NCI-H146 (cell line): ENCODE data around the gene TPRKB.
"Not testable (repeated sequence)": the region's sequence is repeated elsewhere in the genome, so short reads cannot be mapped to it uniquely, and the experiment has no call there.

Experiments
- DNase-seq: peaks from one replicate; lab custom pipeline; 2025; lab: John Stamatoyannopoulos, UW

Gene TPRKB

DNA sequence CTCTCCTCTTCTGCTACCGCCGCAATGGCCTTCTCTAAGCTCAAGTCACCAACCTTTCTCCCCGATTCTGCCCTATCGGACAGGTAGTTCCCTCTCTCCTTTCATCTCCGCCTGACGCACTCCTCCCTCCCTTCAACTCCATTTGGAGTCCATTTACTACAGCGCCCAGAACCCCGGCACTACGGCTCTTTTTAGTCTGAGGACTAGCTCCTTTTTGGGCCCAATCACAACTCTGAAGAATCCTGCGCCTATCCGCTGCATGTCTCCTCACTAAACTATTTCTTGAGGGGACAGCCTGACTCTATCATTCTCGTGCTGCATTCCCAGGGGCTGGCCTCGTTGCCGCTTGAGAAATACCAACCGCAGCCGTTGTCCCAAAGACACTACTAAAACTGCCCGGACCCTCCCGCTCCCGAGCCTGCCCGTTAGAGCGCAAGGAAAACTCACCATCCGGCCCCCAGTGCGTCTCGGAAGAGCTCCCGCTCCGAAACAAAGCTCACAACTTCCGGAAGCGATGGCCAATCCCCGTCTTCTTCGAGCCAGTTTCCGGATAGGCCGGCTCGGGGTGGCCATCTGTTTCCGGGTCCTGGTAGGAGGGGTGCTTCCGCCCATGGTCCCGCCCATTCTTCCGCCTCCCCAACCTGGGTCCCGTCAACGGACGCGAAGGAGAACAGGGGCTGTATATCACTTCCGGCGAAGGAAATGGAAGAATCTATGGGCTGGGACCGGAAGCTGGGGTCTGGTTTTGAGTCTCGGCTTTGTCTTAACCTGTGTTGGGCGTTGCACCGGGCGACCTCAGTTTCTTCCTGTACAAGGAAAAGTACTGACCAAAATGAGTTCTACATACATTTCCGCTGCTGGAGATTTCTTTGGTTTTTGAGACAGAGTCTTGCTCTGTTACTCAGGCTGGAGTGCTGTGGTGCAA lies at the start of gene TPRKB:
TSS of gene TPRKB (minus strand) at position 491 of the 925 bp plus-strand sequence. CDS start 2,776 bp downstream, outside the sequence.
- peak; percentile 97 for DNase-seq

DNA sequence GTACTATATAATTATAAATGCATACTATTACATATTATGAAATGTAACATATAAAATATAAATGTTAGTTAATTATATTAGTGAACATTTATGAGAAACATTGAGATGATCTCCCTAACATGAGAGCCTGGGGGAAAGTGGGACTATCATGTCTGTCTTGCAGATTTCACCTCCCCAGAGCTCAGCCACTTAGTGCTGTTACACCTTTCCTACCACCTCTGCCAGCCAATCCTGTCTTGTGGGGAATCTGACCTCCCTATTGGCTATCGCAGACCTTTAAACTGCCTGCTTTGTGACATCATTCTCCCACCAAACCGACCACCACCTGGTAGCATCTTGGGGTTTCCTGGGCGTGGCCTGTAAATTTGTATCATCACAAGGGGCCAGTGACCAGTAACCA lies 46.7 kb upstream of the TPRKB start, which contains the start of gene C2orf78:
TSS of gene C2orf78 (plus strand) at position 301 of the 400 bp plus-strand sequence. CDS start 127 bp downstream, outside the sequence.
- not testable (repeated sequence) for DNase-seq

DNA sequence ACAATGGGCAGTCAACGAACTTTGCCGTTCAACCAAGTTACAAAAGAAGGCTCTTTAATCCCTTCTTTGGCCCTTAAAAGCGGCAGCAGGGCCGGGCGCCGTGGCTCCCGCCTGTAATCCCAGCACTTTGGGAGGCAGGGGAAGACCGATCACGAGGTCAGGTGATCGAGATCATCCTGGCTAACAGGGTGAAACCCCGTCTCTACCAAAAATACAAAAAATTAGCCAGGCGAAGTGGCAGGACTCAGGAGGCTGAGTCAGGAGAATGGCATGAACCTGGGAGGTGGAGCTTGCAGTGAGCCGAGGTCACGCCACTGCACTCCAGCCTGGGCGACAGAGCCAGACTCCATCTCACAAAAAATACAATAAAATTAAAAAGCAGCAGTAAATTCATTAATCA lies 46.3 kb upstream of the TPRKB start:
- not testable (repeated sequence) for DNase-seq

DNA sequence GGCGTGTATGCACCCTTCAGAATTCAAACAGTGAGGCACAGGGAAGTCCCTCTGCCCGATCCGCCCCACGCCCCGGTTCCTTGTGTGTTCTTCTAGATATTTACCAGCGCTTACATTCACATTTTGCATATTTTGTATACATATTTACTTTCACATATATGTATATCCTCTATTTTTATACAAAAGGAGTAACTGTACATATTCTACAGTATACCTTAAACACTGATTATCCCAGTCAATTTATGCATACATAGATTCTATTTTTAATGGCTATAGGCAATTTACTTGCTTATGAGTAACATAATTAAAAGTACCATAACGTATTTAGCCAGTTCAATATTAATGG lies 43.1 kb upstream of the TPRKB start:
- DNase-seq: no peak

GRCh38 chr2:73779467-73780236 lies 42.5 kb upstream of the TPRKB start, which contains the start of gene DUSP11:
TSS of gene DUSP11 (minus strand) at chr2:73780103. CDS start at chr2:73779974, 129 bp downstream.
- peak; percentile 92 for DNase-seq

DNA sequence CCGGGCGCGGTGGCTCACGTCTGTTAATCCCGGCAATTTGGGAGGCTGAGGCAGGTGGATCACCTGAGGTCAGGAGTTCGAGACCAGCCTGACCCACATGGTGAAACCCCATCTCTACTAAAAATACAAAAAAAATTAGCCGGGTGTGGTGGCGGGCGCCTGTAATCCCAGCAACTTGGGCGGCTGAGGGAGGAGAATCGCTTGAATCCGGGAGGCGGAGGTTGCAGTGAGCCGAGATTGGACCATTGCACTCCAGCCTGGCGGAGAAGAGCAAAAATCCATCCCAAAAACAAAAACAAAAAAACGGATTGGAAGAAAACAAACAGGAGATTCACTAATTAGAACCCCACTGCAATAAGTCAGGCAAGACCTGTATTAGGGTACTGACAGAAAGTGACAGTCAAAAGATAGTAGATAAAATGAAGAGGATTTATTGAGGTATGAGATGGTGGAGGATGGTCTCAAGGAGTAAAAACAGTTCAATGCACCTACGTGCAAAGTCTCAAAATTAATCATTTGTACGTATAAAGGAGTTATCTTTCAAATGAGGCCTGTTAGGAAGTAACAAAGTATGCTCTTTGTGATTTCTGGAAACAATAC lies 41.8 kb upstream of the TPRKB start:
- not testable (repeated sequence) for DNase-seq

DNA sequence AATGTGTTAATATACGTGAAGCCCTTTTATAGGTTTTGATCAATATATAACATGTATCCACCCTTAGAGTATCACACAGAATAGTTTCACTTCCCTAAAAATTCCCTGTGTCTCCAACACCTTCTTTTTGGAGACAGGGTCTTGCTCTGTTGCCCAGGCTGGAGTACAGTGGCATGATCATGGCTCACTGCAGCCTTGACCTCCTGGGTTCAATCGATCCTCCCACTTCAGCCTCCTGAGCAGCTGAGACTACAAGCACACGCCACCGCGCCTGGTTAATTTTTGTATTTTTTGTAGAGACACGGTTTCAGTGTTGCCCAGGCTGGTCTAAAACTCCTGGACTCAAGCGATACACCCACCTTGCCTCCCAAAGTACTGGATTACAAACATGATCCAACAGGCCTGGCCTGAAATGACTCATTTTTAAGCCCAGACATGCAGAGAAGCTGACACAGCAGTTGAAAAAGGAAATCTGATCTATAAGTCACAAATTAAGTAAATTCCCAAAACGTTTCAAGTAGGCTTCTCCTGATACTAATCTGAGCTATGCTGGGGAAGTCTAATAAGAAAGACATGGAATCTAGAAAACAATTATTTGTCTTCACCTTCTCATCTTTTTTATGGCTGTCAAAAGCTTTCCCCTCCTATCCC lies 39.8 kb upstream of the TPRKB start:
- DNase-seq: no peak

- DNase-seq: no peak
Measured at GRCh38 chr2:73776381-73776780, 39.2 kb upstream of the TPRKB start.

- DNase-seq: no peak
Measured at GRCh38 chr2:73772819-73773218, 35.7 kb upstream of the TPRKB start.

- DNase-seq: no peak
Measured at GRCh38 chr2:73770725-73771124, 33.6 kb upstream of the TPRKB start.

DNA sequence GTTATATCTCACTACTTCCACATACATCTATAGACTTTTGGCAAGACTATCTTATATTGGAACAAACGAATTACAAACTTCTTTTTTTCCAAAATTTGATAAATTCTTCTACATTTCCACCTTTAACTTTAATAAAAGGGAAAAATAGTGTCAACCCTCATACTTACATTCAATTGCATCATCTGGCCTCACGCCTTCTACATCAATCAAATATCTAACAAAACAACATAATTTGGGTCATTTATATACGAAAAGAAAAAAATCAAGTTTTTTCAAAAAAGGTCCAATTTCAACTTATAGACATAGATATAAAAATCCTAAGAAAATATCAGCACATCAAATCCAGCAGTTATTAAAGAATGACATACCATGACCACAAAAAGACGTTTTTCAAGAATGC lies 29.8 kb upstream of the TPRKB start:
- DNase-seq: no peak

GRCh38 chr2:73766349-73766748 lies 29.2 kb upstream of the TPRKB start:
- DNase-seq: no peak

- no peak for DNase-seq
Measured at GRCh38 chr2:73764945-73765344, 27.8 kb upstream of the TPRKB start.

DNA sequence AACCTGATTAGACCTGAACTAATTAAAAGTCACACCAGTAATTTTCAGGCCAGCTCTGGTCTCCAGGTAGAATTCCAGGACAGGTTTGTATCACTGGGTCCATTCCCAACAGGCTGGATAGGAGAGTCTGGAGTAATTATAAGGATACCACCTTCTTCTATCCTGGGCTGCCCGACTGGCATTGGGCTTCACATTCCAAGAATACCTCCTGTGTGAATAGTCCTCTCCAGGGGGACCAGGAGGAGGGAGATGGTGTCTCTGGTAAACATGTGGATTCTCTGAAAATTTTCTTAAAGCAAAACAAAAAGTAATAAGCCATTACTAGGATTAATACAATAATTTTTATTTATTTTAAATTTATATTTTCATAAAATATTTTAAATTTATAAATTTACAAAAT lies 25.4 kb upstream of the TPRKB start:
- no peak for DNase-seq

DNA sequence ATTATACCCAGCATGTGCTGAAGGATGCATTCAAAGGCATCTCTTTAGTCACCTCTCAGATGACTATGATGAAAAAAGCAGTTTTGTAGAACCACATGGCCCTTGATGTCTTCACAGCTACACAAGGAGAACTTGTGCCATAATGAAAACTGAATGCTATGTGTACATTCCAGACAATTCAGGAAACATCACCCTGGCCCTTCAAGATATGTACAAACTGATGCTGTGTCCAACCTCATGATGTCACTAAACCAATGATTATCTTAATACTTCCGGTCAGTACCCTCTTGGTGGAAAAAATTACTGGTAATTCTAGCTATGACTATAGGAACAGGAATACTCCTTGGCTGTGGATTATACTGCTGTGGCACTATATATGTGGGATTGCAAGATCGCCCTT lies 22.8 kb upstream of the TPRKB start:
- DNase-seq: no peak

GRCh38 chr2:73759285-73759764 lies 22.2 kb upstream of the TPRKB start:
- no peak for DNase-seq

- DNase-seq: not testable (repeated sequence)
Measured at GRCh38 chr2:73754332-73754731, 17.2 kb upstream of the TPRKB start.

DNA sequence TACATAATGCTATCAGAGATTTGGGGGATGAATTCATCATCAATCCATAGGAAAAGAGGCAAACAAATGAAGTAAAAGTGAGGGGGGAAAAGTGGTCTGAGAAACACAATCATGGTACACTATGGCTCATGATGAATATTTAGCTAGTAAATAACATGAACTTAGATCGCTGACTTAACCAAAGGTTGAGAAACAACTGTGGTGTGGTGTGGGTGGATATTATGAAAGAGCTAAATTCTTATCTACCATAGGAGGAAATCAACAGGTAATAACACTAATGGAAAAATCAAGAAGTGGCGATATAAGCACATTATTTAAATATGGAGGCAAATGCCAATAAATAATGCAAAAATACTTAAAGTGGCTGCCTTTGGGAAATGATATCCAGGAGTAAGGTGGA lies 12.2 kb upstream of the TPRKB start:
- no peak for DNase-seq

DNA sequence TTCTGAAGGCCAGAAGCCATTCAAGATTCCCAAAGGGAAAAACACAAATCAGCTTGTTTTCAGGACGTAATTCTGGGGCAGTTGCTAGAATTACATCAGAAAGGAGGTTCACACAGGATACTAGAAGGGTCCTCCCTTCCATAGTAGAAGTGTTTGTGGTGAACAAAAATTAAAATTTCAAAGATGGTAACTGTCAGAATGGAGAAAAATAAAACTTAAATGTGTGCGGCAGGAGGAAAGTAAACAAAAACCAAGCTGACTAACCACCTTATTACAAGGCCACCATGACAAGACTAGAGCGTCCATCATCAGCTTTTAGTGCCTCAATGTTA lies 9.7 kb upstream of the TPRKB start:
- no peak for DNase-seq

GRCh38 chr2:73746015-73746876 lies 9.1 kb upstream of the TPRKB start:
- DNase-seq: no peak

GRCh38 chr2:73740767-73741166 lies 3.6 kb upstream of the TPRKB start:
- no peak for DNase-seq
